ENCODE measurements around the gene ARRB1.

ARRB1 gene

DNA sequence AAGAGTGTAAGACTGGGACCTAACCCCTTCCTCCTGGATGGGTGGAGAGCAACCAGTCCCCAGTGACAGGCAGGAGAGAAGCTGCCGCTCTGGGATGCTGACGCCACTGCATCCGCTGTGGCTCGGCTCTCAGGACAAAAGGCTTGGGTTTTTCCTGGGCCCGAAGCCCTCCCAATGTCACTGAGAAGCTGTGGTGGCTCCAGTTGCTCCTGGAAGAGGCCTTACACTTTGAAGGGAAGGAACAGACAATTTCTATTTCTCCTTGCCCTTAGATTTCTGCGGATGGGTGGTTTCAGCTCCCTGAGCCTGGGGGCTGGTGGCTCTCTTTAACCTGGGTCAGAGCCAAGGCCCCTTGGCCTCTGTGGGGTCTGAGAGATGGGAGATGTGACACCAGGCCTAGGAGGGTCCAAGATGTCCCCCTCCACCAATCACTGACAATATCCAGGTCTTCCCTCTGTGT lies 89.5 kb downstream of the ARRB1 start:
- TF ChIP-seq, protein P1, sequence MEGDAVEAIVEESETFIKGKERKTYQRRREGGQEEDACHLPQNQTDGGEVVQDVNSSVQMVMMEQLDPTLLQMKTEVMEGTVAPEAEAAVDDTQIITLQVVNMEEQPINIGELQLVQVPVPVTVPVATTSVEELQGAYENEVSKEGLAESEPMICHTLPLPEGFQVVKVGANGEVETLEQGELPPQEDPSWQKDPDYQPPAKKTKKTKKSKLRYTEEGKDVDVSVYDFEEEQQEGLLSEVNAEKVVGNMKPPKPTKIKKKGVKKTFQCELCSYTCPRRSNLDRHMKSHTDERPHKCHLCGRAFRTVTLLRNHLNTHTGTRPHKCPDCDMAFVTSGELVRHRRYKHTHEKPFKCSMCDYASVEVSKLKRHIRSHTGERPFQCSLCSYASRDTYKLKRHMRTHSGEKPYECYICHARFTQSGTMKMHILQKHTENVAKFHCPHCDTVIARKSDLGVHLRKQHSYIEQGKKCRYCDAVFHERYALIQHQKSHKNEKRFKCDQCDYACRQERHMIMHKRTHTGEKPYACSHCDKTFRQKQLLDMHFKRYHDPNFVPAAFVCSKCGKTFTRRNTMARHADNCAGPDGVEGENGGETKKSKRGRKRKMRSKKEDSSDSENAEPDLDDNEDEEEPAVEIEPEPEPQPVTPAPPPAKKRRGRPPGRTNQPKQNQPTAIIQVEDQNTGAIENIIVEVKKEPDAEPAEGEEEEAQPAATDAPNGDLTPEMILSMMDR (conservative IDR thresholded peaks at IDR 0.05; ENCODE audit: low read depth), result no peak
- no peak for DNase-seq (ENCODE audit: low spot score)
- no peak overlapping the region for H3K27ac ChIP-seq
- CTCF ChIA-PET, result no interaction called here
- POLR2A ChIA-PET (ENCODE audit: low non-redundant PET), result no interaction called here

DNA sequence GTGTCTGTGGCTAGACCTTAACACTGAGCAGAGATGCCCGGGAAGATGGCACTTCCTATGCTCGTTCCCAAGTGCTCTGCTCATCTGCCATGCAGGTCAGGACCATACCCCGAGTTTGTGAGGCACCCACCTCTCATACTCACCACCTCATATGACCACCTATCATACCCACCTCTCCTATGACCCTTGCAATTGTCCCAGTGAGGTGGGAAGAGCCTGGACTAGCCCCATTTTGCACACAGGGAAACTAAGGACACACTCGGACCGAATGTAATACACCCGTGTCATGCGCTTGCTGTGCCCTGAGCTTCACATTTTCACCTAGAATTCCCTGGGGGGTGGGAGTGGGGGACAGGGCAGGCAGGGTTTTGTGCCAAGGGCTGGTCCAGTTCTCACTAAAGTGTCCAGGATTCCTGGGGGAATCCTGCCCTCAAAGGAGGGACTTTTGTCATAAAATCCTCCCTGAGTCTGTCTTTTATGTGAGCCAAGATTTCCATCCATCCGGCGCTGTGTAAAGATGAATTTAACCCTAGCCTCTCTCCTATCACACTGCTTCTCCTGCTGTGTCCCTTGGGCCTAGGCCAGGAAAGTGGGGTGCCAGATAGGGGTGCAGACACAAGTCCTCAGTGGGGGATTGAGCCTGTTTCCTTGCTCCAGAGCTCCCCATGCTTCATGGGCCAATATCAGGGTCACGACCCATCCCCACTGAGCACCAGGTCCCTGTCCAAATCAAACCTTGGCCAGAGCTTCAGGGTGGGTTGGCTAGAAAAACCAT lies 90.9 kb downstream of the ARRB1 start:
- POLR2A ChIA-PET (ENCODE audit: low non-redundant PET), result no interaction called here
- H3K27ac ChIP-seq, result no peak overlapping the region
- CTCF ChIA-PET, result no interaction called here
- TF ChIP-seq, protein P1 (conservative IDR thresholded peaks at IDR 0.05; ENCODE audit: low read depth), result no peak
- DNase-seq (ENCODE audit: low spot score), result no peak

- DNase-seq (ENCODE audit: low spot score), result no peak
- POLR2A ChIA-PET (ENCODE audit: low non-redundant PET), result interaction anchor here (0.7 kb wide), 1 partner anchor 34 kb away, joined by 3 read pairs; no protein-coding TSS in a partner anchor
- CTCF ChIA-PET, result interaction anchor here (1.5 kb wide), 1 partner anchor 25 kb away, joined by 3 read pairs; no protein-coding TSS in a partner anchor
- TF ChIP-seq, protein P1 (conservative IDR thresholded peaks at IDR 0.05; ENCODE audit: low read depth), result no peak
- no peak overlapping the region for H3K27ac ChIP-seq
Measured at GRCh38 chr11:75254326-75254725, 97.1 kb downstream of the ARRB1 start.

DNA sequence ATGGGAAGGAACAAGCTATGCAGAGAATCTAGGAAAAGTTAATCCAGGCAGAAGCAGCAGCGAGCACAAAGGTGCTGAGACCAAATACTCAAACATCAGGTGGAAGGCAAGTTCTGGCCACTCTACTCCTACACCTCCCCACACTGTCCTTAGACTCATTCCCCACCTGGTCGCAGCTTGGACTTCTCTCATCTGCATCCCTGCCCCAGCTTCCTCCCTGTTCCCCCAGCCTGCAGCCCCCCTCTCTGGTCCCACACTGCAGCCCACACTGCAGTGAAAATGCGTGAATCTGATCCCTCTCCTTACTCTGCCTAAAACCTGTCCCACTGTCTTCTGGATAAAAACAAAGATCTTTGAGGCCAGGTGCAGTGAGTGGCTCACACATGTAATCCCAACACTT lies 101.8 kb downstream of the ARRB1 start:
- CTCF ChIA-PET, result interaction anchor here (1.9 to 2.9 kb wide), 3 partner anchors 8 to 227 kb away, joined by 6 to 48 read pairs (median 15); no protein-coding TSS in a partner anchor
- DNase-seq (ENCODE audit: low spot score), result no peak
- TF ChIP-seq, protein P1 (conservative IDR thresholded peaks at IDR 0.05; ENCODE audit: low read depth), result no peak
- POLR2A ChIA-PET (ENCODE audit: low non-redundant PET), result no interaction called here
- H3K27ac ChIP-seq, result no peak overlapping the region

- TF ChIP-seq, protein P1 (conservative IDR thresholded peaks at IDR 0.05; ENCODE audit: low read depth), result peak; percentile 48
- POLR2A ChIA-PET (ENCODE audit: low non-redundant PET), result no interaction called here
Measured at GRCh38 chr11:75248924-75249256, 102.6 kb downstream of the ARRB1 start.

GRCh38 chr11:75246671-75247350 lies 104.7 kb downstream of the ARRB1 start:
- no peak overlapping the region for H3K27ac ChIP-seq
- TF ChIP-seq, protein P1 (conservative IDR thresholded peaks at IDR 0.05; ENCODE audit: low read depth), result no peak
- CTCF ChIA-PET, result interaction anchor here (0.6 kb wide), 1 partner anchor 238 kb away, joined by 3 read pairs; no protein-coding TSS in a partner anchor
- no peak for DNase-seq (ENCODE audit: low spot score)
- POLR2A ChIA-PET (ENCODE audit: low non-redundant PET), result no interaction called here

More at GRCh38 chr11:75248924-75249256, 102.6 kb downstream of the ARRB1 start:
- no peak for DNase-seq (ENCODE audit: low spot score)
- H3K27ac ChIP-seq, result no peak overlapping the region
- CTCF ChIA-PET, result interaction anchor here (0.6 to 2.9 kb wide), 31 partner anchors 7 to 1204 kb away, joined by 3 to 48 read pairs (median 4); no protein-coding TSS in a partner anchor
